ENCODE data around the gene ZNF787. TPM values are rescaled to one million over a fixed set of nuclear protein-coding genes. Genes with fewer than 3 reads are reported as not detected.

ZNF787 gene
- total and polyA plus RNA-seq, 10 of the 15 experiments (the other 5 are each of a cell fraction or from before 2014, with no cell fraction given): 0.23 to 39.9 (median 4.1) TPM

DNA sequence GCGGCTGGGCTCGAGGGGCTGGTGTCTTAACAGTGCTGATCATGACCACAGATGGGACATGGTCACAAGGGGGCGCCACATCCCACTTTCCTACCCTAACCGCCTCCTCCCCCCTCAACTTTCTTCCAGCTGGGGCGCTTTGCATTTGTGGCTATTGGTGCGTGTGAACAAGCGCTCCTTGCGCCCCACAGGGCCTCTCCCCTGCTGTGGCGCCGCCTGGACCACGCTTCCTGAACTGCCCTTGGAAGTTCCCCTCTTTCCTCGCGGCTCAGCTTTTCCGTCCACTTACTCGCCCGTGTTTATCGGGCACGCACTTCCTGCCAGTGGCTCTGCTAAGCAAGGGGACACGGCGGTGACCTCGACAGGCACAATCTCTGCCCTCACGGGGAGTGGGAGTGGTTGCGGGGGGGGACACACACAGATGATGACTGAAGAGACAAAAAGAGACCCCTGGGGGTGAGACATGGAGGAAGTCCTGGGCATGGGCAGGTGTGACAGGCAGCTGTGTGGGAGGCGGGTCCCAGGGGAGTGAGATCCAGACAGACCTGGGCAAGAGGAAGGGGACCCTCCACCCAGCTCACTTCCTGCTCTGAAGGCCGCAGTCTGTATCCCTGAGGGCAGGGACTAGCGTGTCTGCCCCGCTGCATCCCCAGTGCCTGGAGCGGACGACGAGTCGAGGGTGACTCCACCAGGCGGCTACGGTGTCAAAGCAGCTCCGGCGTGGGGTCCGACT is 40.3 kb downstream of the ZNF787 start (continued):
- no peak for TF ChIP-seq MYC (IDR thresholded peaks at IDR 0.05; ENCODE audit: insufficient read depth, insufficient read length, insufficient replicate concordance, low read length, severe bottlenecking)
- no peak for TF ChIP-seq BMI1 (IDR thresholded peaks at IDR 0.05; ENCODE audit: borderline replicate concordance)
- no peak for TF ChIP-seq SPI1 (IDR thresholded peaks at IDR 0.05; ENCODE audit: borderline replicate concordance, insufficient read depth, low read depth, low read length)
- TF ChIP-seq, protein P1, sequence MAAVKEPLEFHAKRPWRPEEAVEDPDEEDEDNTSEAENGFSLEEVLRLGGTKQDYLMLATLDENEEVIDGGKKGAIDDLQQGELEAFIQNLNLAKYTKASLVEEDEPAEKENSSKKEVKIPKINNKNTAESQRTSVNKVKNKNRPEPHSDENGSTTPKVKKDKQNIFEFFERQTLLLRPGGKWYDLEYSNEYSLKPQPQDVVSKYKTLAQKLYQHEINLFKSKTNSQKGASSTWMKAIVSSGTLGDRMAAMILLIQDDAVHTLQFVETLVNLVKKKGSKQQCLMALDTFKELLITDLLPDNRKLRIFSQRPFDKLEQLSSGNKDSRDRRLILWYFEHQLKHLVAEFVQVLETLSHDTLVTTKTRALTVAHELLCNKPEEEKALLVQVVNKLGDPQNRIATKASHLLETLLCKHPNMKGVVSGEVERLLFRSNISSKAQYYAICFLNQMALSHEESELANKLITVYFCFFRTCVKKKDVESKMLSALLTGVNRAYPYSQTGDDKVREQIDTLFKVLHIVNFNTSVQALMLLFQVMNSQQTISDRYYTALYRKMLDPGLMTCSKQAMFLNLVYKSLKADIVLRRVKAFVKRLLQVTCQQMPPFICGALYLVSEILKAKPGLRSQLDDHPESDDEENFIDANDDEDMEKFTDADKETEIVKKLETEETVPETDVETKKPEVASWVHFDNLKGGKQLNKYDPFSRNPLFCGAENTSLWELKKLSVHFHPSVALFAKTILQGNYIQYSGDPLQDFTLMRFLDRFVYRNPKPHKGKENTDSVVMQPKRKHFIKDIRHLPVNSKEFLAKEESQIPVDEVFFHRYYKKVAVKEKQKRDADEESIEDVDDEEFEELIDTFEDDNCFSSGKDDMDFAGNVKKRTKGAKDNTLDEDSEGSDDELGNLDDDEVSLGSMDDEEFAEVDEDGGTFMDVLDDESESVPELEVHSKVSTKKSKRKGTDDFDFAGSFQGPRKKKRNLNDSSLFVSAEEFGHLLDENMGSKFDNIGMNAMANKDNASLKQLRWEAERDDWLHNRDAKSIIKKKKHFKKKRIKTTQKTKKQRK (IDR thresholded peaks at IDR 0.05; ENCODE audit: low read depth, low read length): no peak
- TF ChIP-seq, protein P2, sequence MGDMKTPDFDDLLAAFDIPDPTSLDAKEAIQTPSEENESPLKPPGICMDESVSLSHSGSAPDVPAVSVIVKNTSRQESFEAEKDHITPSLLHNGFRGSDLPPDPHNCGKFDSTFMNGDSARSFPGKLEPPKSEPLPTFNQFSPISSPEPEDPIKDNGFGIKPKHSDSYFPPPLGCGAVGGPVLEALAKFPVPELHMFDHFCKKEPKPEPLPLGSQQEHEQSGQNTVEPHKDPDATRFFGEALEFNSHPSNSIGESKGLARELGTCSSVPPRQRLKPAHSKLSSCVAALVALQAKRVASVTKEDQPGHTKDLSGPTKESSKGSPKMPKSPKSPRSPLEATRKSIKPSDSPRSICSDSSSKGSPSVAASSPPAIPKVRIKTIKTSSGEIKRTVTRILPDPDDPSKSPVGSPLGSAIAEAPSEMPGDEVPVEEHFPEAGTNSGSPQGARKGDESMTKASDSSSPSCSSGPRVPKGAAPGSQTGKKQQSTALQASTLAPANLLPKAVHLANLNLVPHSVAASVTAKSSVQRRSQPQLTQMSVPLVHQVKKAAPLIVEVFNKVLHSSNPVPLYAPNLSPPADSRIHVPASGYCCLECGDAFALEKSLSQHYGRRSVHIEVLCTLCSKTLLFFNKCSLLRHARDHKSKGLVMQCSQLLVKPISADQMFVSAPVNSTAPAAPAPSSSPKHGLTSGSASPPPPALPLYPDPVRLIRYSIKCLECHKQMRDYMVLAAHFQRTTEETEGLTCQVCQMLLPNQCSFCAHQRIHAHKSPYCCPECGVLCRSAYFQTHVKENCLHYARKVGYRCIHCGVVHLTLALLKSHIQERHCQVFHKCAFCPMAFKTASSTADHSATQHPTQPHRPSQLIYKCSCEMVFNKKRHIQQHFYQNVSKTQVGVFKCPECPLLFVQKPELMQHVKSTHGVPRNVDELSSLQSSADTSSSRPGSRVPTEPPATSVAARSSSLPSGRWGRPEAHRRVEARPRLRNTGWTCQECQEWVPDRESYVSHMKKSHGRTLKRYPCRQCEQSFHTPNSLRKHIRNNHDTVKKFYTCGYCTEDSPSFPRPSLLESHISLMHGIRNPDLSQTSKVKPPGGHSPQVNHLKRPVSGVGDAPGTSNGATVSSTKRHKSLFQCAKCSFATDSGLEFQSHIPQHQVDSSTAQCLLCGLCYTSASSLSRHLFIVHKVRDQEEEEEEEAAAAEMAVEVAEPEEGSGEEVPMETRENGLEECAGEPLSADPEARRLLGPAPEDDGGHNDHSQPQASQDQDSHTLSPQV (IDR thresholded peaks at IDR 0.05): no peak
- TF ChIP-seq TCF12 (IDR thresholded peaks at IDR 0.05; ENCODE audit: low read depth, low read length): peak; percentile 88; the same call in 1 of the 2 replicates
- peak; percentile 97; the same call in 2 of the 3 replicates for TF ChIP-seq POU2F2 (IDR thresholded peaks at IDR 0.05; ENCODE audit: borderline replicate concordance, low read depth, low read length)
- TF ChIP-seq, protein P3, sequence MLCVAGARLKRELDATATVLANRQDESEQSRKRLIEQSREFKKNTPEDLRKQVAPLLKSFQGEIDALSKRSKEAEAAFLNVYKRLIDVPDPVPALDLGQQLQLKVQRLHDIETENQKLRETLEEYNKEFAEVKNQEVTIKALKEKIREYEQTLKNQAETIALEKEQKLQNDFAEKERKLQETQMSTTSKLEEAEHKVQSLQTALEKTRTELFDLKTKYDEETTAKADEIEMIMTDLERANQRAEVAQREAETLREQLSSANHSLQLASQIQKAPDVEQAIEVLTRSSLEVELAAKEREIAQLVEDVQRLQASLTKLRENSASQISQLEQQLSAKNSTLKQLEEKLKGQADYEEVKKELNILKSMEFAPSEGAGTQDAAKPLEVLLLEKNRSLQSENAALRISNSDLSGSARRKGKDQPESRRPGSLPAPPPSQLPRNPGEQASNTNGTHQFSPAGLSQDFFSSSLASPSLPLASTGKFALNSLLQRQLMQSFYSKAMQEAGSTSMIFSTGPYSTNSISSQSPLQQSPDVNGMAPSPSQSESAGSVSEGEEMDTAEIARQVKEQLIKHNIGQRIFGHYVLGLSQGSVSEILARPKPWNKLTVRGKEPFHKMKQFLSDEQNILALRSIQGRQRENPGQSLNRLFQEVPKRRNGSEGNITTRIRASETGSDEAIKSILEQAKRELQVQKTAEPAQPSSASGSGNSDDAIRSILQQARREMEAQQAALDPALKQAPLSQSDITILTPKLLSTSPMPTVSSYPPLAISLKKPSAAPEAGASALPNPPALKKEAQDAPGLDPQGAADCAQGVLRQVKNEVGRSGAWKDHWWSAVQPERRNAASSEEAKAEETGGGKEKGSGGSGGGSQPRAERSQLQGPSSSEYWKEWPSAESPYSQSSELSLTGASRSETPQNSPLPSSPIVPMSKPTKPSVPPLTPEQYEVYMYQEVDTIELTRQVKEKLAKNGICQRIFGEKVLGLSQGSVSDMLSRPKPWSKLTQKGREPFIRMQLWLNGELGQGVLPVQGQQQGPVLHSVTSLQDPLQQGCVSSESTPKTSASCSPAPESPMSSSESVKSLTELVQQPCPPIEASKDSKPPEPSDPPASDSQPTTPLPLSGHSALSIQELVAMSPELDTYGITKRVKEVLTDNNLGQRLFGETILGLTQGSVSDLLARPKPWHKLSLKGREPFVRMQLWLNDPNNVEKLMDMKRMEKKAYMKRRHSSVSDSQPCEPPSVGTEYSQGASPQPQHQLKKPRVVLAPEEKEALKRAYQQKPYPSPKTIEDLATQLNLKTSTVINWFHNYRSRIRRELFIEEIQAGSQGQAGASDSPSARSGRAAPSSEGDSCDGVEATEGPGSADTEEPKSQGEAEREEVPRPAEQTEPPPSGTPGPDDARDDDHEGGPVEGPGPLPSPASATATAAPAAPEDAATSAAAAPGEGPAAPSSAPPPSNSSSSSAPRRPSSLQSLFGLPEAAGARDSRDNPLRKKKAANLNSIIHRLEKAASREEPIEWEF (IDR thresholded peaks at IDR 0.05; ENCODE audit: insufficient replicate concordance, low read depth, low read length): peak; percentile 44
- TF ChIP-seq, protein P4, sequence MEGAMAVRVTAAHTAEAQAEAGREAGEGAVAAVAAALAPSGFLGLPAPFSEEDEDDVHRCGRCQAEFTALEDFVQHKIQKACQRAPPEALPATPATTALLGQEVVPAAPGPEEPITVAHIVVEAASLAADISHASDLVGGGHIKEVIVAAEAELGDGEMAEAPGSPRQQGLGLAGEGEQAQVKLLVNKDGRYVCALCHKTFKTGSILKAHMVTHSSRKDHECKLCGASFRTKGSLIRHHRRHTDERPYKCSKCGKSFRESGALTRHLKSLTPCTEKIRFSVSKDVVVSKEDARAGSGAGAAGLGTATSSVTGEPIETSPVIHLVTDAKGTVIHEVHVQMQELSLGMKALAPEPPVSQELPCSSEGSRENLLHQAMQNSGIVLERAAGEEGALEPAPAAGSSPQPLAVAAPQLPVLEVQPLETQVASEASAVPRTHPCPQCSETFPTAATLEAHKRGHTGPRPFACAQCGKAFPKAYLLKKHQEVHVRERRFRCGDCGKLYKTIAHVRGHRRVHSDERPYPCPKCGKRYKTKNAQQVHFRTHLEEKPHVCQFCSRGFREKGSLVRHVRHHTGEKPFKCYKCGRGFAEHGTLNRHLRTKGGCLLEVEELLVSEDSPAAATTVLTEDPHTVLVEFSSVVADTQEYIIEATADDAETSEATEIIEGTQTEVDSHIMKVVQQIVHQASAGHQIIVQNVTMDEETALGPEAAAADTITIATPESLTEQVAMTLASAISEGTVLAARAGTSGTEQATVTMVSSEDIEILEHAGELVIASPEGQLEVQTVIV (IDR thresholded peaks at IDR 0.05; ENCODE audit: borderline replicate concordance, partially characterized antibody): no peak
- TF ChIP-seq ATF7 (IDR thresholded peaks at IDR 0.05; ENCODE audit: low read depth): no peak
- TF ChIP-seq ZSCAN29 (IDR thresholded peaks at IDR 0.05): no peak
- TF ChIP-seq NFYA (IDR thresholded peaks at IDR 0.05; ENCODE audit: borderline replicate concordance, low read depth, low read length): no peak
- no peak for TF ChIP-seq PAX8 (IDR thresholded peaks at IDR 0.05)

Measured in GM12878 (cell line).